Sciatic nerve (tissue), 2 donors: Measurements from ENCODE around the gene TBXAS1. TPM values are rescaled to one million over a fixed set of nuclear protein-coding genes. Genes with fewer than 3 reads are reported as not detected.

Experiments used
- ATAC-seq: fragments of 200-7000 bp; cut with Tn5 transposase; one replicate; pipeline ENCODE4 v1.9.1; 2020; ENCODE audit warnings: mild to moderate bottlenecking, moderate library complexity
- DNase-seq: peaks from one replicate; pipeline ENCODE4 v3.0.0-alpha.2; 2020; ENCODE audit warnings: low spot score
- intact Hi-C: fragments of 100-400 bp; cut with DNase I; formaldehyde crosslinking; loops from one replicate; pipeline ENCODE4 v1.14.2; 2022
- total RNA-seq: library from RNA; stranded (reverse); fragmentation: NEBNext Ultra II Directional; extraction: Animal tissue kit (Norgen Biotek cat#: 25700); gene quantifications from one replicate; pipeline ENCODE4 v1.2.1, GENCODE V29; 2021
- donor health status: DM: no; HTN: no; CAD: no.
- donor health status: DM: no; HTN: no; CAD: no.

TBXAS1 gene
- total RNA-seq, 1 donor from 2014 or later = 19.1 TPM

- no peak for ATAC-seq
- no peak for DNase-seq
- intact Hi-C loops = no loop called here
Measured at GRCh38 chr7:140045697-140046096, 216.6 kb downstream of the TBXAS1 start.

GRCh38 chr7:140047197-140047596 lies 218.1 kb downstream of the TBXAS1 start:
- no peak for DNase-seq
- intact Hi-C loops = no loop called here

GRCh38 chr7:140048138-140048537 lies 219.1 kb downstream of the TBXAS1 start:
- intact Hi-C loops = no loop called here
- ATAC-seq = no peak
- DNase-seq = no peak

More at GRCh38 chr7:140047197-140047596, 218.1 kb downstream of the TBXAS1 start:
- ATAC-seq = no peak

- no peak for DNase-seq
- intact Hi-C loops = no loop called here
- ATAC-seq = no peak
Measured at GRCh38 chr7:140048989-140049338, 219.9 kb downstream of the TBXAS1 start.

- intact Hi-C loops = no loop called here
- no peak for DNase-seq
- ATAC-seq = no peak
Measured at GRCh38 chr7:140049339-140050024, 220.4 kb downstream of the TBXAS1 start.

GRCh38 chr7:140050100-140050499 lies 221.0 kb downstream of the TBXAS1 start:
- intact Hi-C loops = no loop called here
- ATAC-seq (no peak), DNase-seq (no peak)

- DNase-seq (no peak), ATAC-seq (no peak)
- intact Hi-C loops = no loop called here
Measured at GRCh38 chr7:140051820-140052219, 222.8 kb downstream of the TBXAS1 start.

GRCh38 chr7:140053812-140054539 lies 224.9 kb downstream of the TBXAS1 start:
- DNase-seq (no peak), ATAC-seq (no peak)
- intact Hi-C loops = no loop called here

GRCh38 chr7:140054751-140055150 lies 225.7 kb downstream of the TBXAS1 start:
- DNase-seq = no peak
- intact Hi-C loops = no loop called here
- no peak for ATAC-seq

GRCh38 chr7:140055833-140056232 lies 226.8 kb downstream of the TBXAS1 start:
- no peak for DNase-seq
- ATAC-seq = no peak
- intact Hi-C loops = no loop called here

GRCh38 chr7:140056431-140057142 lies 227.5 kb downstream of the TBXAS1 start:
- intact Hi-C loops = no loop called here
- no peak for DNase-seq
- no peak for ATAC-seq

- DNase-seq (no peak), ATAC-seq (no peak)
- intact Hi-C loops = no loop called here
Measured at GRCh38 chr7:140057143-140057535, 228.1 kb downstream of the TBXAS1 start.

- ATAC-seq (no peak), DNase-seq (no peak)
- intact Hi-C loops = no loop called here
Measured at GRCh38 chr7:140058517-140058916, 229.5 kb downstream of the TBXAS1 start.

GRCh38 chr7:140059273-140060242 lies 230.5 kb downstream of the TBXAS1 start:
- ATAC-seq (no peak), DNase-seq (no peak)
- intact Hi-C loops = loop anchor here (1.0 kb wide), 1 partner anchor 12 kb away; no protein-coding TSS in a partner anchor

GRCh38 chr7:140060243-140060630 lies 231.2 kb downstream of the TBXAS1 start:
- intact Hi-C loops = loop anchor here (1.0 kb wide), 1 partner anchor 11 kb away; no protein-coding TSS in a partner anchor
- ATAC-seq = no peak
- DNase-seq = no peak

- peak; percentile 69 for DNase-seq
Measured at GRCh38 chr7:140060788-140061606, 231.9 kb downstream of the TBXAS1 start.

GRCh38 chr7:140061607-140061930 lies 232.5 kb downstream of the TBXAS1 start:
- DNase-seq = no peak
- intact Hi-C loops = no loop called here
- no peak for ATAC-seq

More at GRCh38 chr7:140060788-140061606, 231.9 kb downstream of the TBXAS1 start:
- intact Hi-C loops = loop anchor here (1.0 kb wide), 1 partner anchor 10 kb away; no protein-coding TSS in a partner anchor
- peak; percentile 56 for ATAC-seq

GRCh38 chr7:140062118-140062527 lies 233.1 kb downstream of the TBXAS1 start:
- intact Hi-C loops = no loop called here
- peak; percentile 18 for ATAC-seq
- no peak for DNase-seq
